NCI-H2171 (cell line): Measurements from ENCODE around the gene KNSTRN.

Experiments used
- DNase-seq: peaks from one replicate; lab custom pipeline; 2025; lab: John Stamatoyannopoulos, UW

KNSTRN gene

GRCh38 chr15:40366457-40367370, 15.8 kb upstream of the KNSTRN start:
- DNase-seq = no peak

GRCh38 chr15:40367371-40367685, 15.2 kb upstream of the KNSTRN start:
- DNase-seq = no peak

- DNase-seq = no peak
These were observed 14.6 kb upstream of the KNSTRN start for GRCh38 chr15:40367686-40368611.

- no peak for DNase-seq
These were observed 13.6 kb upstream of the KNSTRN start for GRCh38 chr15:40368719-40369473.

- DNase-seq = no peak
These were observed 13.0 kb upstream of the KNSTRN start for GRCh38 chr15:40369474-40369869.

- DNase-seq = no peak
These were observed 12.6 kb upstream of the KNSTRN start for GRCh38 chr15:40369971-40370370.

GRCh38 chr15:40372981-40373380, 9.5 kb upstream of the KNSTRN start:
- no peak for DNase-seq

- DNase-seq = no peak
These were observed 4.9 kb upstream of the KNSTRN start for GRCh38 chr15:40377606-40378005.

GRCh38 chr15:40379374-40379773, 3.1 kb upstream of the KNSTRN start:
- DNase-seq = no peak

- DNase-seq = no peak
These were observed 2.7 kb upstream of the KNSTRN start for GRCh38 chr15:40379853-40380252.

- no peak for DNase-seq
These were observed 1.9 kb upstream of the KNSTRN start for GRCh38 chr15:40380636-40381035.

GRCh38 chr15:40381818-40382529, 547 bp upstream of the KNSTRN start:
- no peak for DNase-seq

- no peak for DNase-seq
These were observed 4.0 kb downstream of the KNSTRN start for GRCh38 chr15:40386480-40386879.

- no peak for DNase-seq
These were observed 6.7 kb downstream of the KNSTRN start for GRCh38 chr15:40388941-40389823.

GRCh38 chr15:40389824-40390595, 7.5 kb downstream of the KNSTRN start:
- no peak for DNase-seq

GRCh38 chr15:40392986-40393948, 10.7 kb downstream of the KNSTRN start:
- no peak for DNase-seq

- DNase-seq = no peak
These were observed 15.3 kb downstream of the KNSTRN start for GRCh38 chr15:40397688-40398412.

- no peak for DNase-seq
These were observed 15.9 kb downstream of the KNSTRN start for GRCh38 chr15:40398413-40398873.
